ENCODE data around the gene PLK2. TPM values are rescaled to one million over a fixed set of nuclear protein-coding genes. Genes with fewer than 3 reads are reported as not detected.

The PLK2 gene
- total RNA-seq, 4 donors from 2014 or later: 5.6 to 21.9 (median 10.6) TPM

GRCh38 chr5:58458743-58459145 is 1.1 kb downstream of the PLK2 start:
- ATAC-seq (no peak), DNase-seq (no peak)
- Histone ChIP-seq H3K27me3 (no peaks in the 10 kb centered on the region), H3K27ac (peak overlapping the region; percentile 90 to 96 (median 93)), H3K36me3 (peaks cover 3 to 35% of the 10 kb centered on the region in 2 donors), H3K4me3 (peak overlapping the region; percentile 70 to 92 (median 81)), H3K4me1 (no peaks in the 10 kb centered on the region), H3K9me3 (no peaks in the 10 kb centered on the region)
- intact Hi-C loops (cut with DNase I; ENCODE audit: low total_unique reads) (no loop called here), in situ Hi-C loops (cut with MboI; ENCODE audit: low sequenced_read_pairs in 4 of 4) (loop anchor here in 3 of 4 donors (10.0 to 25.0 kb wide), 4 partner anchors 571 to 1546 kb away; partner anchors contain the start of gene SETD9 (in 1 of the 3))
- TF ChIP-seq CTCF (IDR thresholded peaks at IDR 0.05 in 4 of 5, conservative IDR thresholded peaks at IDR 0.05 in 1 of 5): no peak
- no peak for TF ChIP-seq POLR2A (IDR thresholded peaks at IDR 0.05)

GRCh38 chr5:58458141-58458742 is 1.6 kb downstream of the PLK2 start:
- intact Hi-C loops (cut with DNase I; ENCODE audit: low total_unique reads): no loop called here
- no peaks in the 10 kb centered on the region for H3K4me1 ChIP-seq
- H3K36me3 ChIP-seq: peaks cover 3 to 41% of the 10 kb centered on the region in 2 donors
- in situ Hi-C loops (cut with MboI; ENCODE audit: low sequenced_read_pairs in 4 of 4): loop anchor here in 3 of 4 donors (10.0 to 25.0 kb wide), 4 partner anchors 571 to 1546 kb away; partner anchors contain the start of gene SETD9 (in 1 of the 3)
- DNase-seq (no peak), ATAC-seq (no peak)
- TF ChIP-seq POLR2A (IDR thresholded peaks at IDR 0.05) (no peak), CTCF (IDR thresholded peaks at IDR 0.05 in 4 of 5, conservative IDR thresholded peaks at IDR 0.05 in 1 of 5) (no peak)
- no peaks in the 10 kb centered on the region for H3K27me3 ChIP-seq
- H3K9me3 ChIP-seq: no peaks in the 10 kb centered on the region
- H3K27ac ChIP-seq: peak overlapping the region in 3 of 4 donors; percentile 91 to 96 (median 95)
- H3K4me3 ChIP-seq: peak overlapping the region; percentile 70 to 92 (median 81)

GRCh38 chr5:58457050-58457449 is 2.8 kb downstream of the PLK2 start:
- no peak for TF ChIP-seq CTCF (IDR thresholded peaks at IDR 0.05 in 4 of 5, conservative IDR thresholded peaks at IDR 0.05 in 1 of 5)
- TF ChIP-seq POLR2A (IDR thresholded peaks at IDR 0.05): no peak
- H3K9me3 ChIP-seq: no peaks in the 10 kb centered on the region
- H3K36me3 ChIP-seq: peaks cover 3 to 41% of the 10 kb centered on the region in 2 donors
- H3K4me1 ChIP-seq: no peaks in the 10 kb centered on the region
- in situ Hi-C loops (cut with MboI; ENCODE audit: low sequenced_read_pairs in 4 of 4) (loop anchor here in 3 of 4 donors (10.0 to 25.0 kb wide), 4 partner anchors 570 to 1545 kb away; partner anchors contain the start of gene SETD9 (in 1 of the 3)), intact Hi-C loops (cut with DNase I; ENCODE audit: low total_unique reads) (no loop called here)
- peak overlapping the region in 2 of 4 donors; percentile 3 to 14 for H3K27ac ChIP-seq
- no peaks in the 10 kb centered on the region for H3K27me3 ChIP-seq
- peak overlapping the region in 1 of 4 donors; percentile 90 for H3K4me3 ChIP-seq
- ATAC-seq (no peak), DNase-seq (no peak)

GRCh38 chr5:58456486-58456885 is 3.4 kb downstream of the PLK2 start:
- Histone ChIP-seq H3K27me3 (no peaks in the 10 kb centered on the region), H3K27ac (peak overlapping the region in 2 of 4 donors; percentile 3), H3K9me3 (no peaks in the 10 kb centered on the region), H3K4me1 (no peaks in the 10 kb centered on the region), H3K36me3 (peaks cover 3 to 41% of the 10 kb centered on the region in 2 donors), H3K4me3 (peak overlapping the region in 2 of 4 donors; percentile 10 to 90)
- ATAC-seq: no peak
- in situ Hi-C loops (cut with MboI; ENCODE audit: low sequenced_read_pairs in 4 of 4): loop anchor here in 3 of 4 donors (10.0 to 25.0 kb wide), 4 partner anchors 569 to 1544 kb away; partner anchors contain the start of gene SETD9 (in 1 of the 3)
- intact Hi-C loops (cut with DNase I; ENCODE audit: low total_unique reads): no loop called here
- TF ChIP-seq CTCF (IDR thresholded peaks at IDR 0.05 in 4 of 5, conservative IDR thresholded peaks at IDR 0.05 in 1 of 5) (no peak), POLR2A (IDR thresholded peaks at IDR 0.05) (no peak)
- no peak for DNase-seq
